ENCODE measurements around the gene SORL1. TPM values are rescaled to one million over a fixed set of nuclear protein-coding genes. Genes with fewer than 3 reads are reported as not detected.
"Not testable (repeated sequence)": the region's sequence is repeated elsewhere in the genome, so short reads cannot be mapped to it uniquely, and the experiment has no call there.

SORL1 gene
- total RNA-seq, 6 experiments from 2014 or later = 0.19 to 0.48 (median 0.36) TPM

GRCh38 chr11:121636800-121637176, 184.7 kb downstream of the SORL1 start:
- no peak overlapping the region for H3K4me3 Mint-ChIP-seq
- 0 out of 2 replicates have a peak, but pooled peaks cover 5% of the 10 kb centered on the region for H3K36me3 Mint-ChIP-seq (ENCODE audit: low read depth)
- H3K27me3 Mint-ChIP-seq (ENCODE audit: insufficient read depth) = peaks cover 3% of the 10 kb centered on the region; the same call in 1 of the 2 replicates
- H3K27ac Mint-ChIP-seq = no peak overlapping the region
- H3K9me3 Mint-ChIP-seq = no peaks in the 10 kb centered on the region
- H3K4me1 Mint-ChIP-seq (ENCODE audit: low read depth) = peaks cover 46% of the 10 kb centered on the region
- no peak for DNase-seq
- TF ChIP-seq, protein P1, sequence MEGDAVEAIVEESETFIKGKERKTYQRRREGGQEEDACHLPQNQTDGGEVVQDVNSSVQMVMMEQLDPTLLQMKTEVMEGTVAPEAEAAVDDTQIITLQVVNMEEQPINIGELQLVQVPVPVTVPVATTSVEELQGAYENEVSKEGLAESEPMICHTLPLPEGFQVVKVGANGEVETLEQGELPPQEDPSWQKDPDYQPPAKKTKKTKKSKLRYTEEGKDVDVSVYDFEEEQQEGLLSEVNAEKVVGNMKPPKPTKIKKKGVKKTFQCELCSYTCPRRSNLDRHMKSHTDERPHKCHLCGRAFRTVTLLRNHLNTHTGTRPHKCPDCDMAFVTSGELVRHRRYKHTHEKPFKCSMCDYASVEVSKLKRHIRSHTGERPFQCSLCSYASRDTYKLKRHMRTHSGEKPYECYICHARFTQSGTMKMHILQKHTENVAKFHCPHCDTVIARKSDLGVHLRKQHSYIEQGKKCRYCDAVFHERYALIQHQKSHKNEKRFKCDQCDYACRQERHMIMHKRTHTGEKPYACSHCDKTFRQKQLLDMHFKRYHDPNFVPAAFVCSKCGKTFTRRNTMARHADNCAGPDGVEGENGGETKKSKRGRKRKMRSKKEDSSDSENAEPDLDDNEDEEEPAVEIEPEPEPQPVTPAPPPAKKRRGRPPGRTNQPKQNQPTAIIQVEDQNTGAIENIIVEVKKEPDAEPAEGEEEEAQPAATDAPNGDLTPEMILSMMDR (IDR thresholded peaks at IDR 0.05) = no peak

DNA sequence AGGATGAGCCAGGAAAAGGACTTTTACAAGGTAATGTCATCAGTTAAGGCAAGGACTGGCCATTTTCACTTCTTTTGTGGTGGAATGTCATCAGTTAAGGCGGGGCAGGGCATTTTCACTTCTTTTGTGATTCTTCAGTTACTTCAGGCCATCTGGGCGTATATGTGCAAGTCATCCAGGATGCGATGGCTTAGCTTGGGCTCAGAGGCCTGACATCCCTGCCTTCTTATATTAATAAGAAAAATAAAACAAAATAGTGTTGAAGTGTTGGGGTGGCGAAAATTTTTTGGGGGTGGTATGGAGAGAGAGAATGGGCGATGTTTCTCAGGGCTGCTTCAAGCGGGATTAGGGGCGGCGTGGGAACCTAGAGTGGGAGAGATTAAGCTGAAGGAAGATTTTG, 185.5 kb downstream of the SORL1 start:
- not testable (repeated sequence) for H3K27ac Mint-ChIP-seq; H3K4me3 Mint-ChIP-seq; DNase-seq; H3K27me3 Mint-ChIP-seq (ENCODE audit: insufficient read depth); H3K9me3 Mint-ChIP-seq; H3K36me3 Mint-ChIP-seq (ENCODE audit: low read depth)
- H3K4me1 Mint-ChIP-seq (ENCODE audit: low read depth) = peaks cover 38% of the 10 kb centered on the region

- no peak for DNase-seq
- no peak overlapping the region for H3K27ac Mint-ChIP-seq
- H3K9me3 Mint-ChIP-seq = no peaks in the 10 kb centered on the region
- TF ChIP-seq, protein P1 (IDR thresholded peaks at IDR 0.05) = no peak
- H3K36me3 Mint-ChIP-seq (ENCODE audit: low read depth) = peaks cover 8% of the 10 kb centered on the region; the same call in 1 of the 2 replicates
- H3K27me3 Mint-ChIP-seq (ENCODE audit: insufficient read depth) = peaks cover 2% of the 10 kb centered on the region; the same call in 1 of the 2 replicates
- peaks cover 35% of the 10 kb centered on the region for H3K4me1 Mint-ChIP-seq (ENCODE audit: low read depth)
- H3K4me3 Mint-ChIP-seq = no peak overlapping the region
Measured at GRCh38 chr11:121643479-121644186, 191.5 kb downstream of the SORL1 start.

DNA sequence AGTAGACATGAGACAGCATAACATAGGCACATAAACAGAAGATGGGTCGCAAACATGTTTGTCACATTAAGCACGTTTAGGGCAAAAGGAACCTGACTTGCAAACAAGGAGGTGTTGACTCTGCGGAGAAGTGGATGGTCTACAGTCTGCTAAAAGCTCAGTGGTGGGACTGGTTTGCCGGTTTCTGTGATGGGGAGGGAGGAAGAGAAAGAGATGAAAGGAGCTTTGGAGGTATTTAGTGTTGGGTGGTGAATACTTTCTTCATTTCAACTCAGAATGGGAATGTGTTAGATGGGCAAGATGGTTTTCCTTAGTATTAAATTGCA, 192.0 kb downstream of the SORL1 start:
- H3K36me3 Mint-ChIP-seq (ENCODE audit: low read depth) = peaks cover 8% of the 10 kb centered on the region; the same call in 1 of the 2 replicates
- H3K4me3 Mint-ChIP-seq = no peak overlapping the region
- H3K27me3 Mint-ChIP-seq (ENCODE audit: insufficient read depth) = peaks cover 2% of the 10 kb centered on the region; the same call in 1 of the 2 replicates
- H3K4me1 Mint-ChIP-seq (ENCODE audit: low read depth) = peaks cover 35% of the 10 kb centered on the region
- TF ChIP-seq, protein P1 (IDR thresholded peaks at IDR 0.05) = no peak
- DNase-seq = no peak
- H3K9me3 Mint-ChIP-seq = no peaks in the 10 kb centered on the region
- no peak overlapping the region; the same call in 1 of the 2 replicates for H3K27ac Mint-ChIP-seq

DNA sequence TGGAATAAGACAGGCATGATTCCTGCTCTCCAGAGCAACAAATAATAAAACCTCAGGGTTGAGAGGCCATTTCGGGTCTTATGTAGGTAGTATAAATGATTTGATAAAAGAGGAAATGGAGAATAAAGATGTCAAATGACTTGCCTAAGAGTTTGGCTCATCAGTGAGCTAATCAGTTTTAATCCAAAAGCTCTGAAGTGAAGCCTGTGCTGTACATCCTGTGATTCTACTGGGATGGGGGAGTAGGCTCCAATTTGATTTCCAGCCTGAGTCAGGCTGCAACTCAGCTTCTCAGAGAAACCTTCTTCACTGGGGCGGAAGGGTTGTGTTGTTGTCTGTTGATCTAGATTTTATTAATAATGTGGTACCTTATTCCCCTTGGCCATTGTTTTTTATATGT, 192.9 kb downstream of the SORL1 start:
- peaks cover 8% of the 10 kb centered on the region; the same call in 1 of the 2 replicates for H3K36me3 Mint-ChIP-seq (ENCODE audit: low read depth)
- H3K27ac Mint-ChIP-seq = no peak overlapping the region
- DNase-seq = no peak
- H3K9me3 Mint-ChIP-seq = no peaks in the 10 kb centered on the region
- TF ChIP-seq, protein P1 (IDR thresholded peaks at IDR 0.05) = no peak
- H3K27me3 Mint-ChIP-seq (ENCODE audit: insufficient read depth) = peaks cover 2% of the 10 kb centered on the region; the same call in 1 of the 2 replicates
- H3K4me1 Mint-ChIP-seq (ENCODE audit: low read depth) = peaks cover 40% of the 10 kb centered on the region
- H3K4me3 Mint-ChIP-seq = no peak overlapping the region

DNA sequence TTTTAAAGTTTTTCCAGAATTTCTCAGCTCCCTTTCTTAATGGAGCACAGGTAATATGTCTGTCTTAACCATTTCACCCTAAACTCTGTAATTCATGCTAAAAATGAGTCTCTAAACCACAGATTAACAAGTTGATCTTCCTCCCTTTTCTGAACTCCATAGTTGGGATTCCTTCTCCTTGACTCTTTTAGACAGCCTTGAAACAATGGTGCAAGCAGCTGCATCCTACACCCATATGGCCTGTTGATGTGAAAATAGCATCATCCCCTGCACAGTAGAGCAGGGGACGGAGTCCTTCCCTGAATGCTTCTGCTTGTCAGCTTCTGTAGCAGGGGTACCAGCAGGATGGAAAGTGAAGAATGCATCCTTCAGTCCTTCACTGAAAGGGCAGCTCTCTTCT, 193.5 kb downstream of the SORL1 start:
- H3K27ac Mint-ChIP-seq = no peak overlapping the region; the same call in 1 of the 2 replicates
- TF ChIP-seq, protein P1 (IDR thresholded peaks at IDR 0.05) = no peak
- peak; percentile 33 for DNase-seq
- H3K4me3 Mint-ChIP-seq = no peak overlapping the region
- H3K4me1 Mint-ChIP-seq (ENCODE audit: low read depth) = peaks cover 46% of the 10 kb centered on the region
- peaks cover 8% of the 10 kb centered on the region; the same call in 1 of the 2 replicates for H3K36me3 Mint-ChIP-seq (ENCODE audit: low read depth)
- peaks cover 2% of the 10 kb centered on the region; the same call in 1 of the 2 replicates for H3K27me3 Mint-ChIP-seq (ENCODE audit: insufficient read depth)
- no peaks in the 10 kb centered on the region for H3K9me3 Mint-ChIP-seq

All from HFFc6 (cell line).